ENCODE measurements around the gene PCED1B.

Gene PCED1B

DNA sequence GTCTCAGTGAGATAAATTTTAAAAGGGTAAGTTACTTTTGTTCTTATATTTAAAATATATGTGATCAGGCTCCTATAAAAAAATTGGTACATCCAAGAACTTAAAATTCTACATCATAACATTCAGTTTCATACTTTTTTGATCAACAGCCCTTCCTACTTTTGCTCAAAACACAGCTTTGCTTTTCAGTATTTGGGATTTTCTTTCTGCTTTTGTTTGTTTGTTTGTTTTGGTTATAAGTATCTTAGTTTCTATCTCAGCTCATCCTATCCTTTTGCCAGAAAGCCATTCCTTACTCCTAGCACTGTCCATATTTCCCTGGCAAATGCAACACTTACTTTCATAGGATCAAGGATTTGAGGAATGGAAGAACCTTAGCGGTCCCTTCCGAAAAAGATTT, 4.7 kb upstream of the PCED1B start:
- no peak for TF ChIP-seq CTCF (IDR thresholded peaks at IDR 0.05; ENCODE audit: low read depth, low read length)
- H3K4me3 ChIP-seq (ENCODE audit: low read depth, low read length): no peak overlapping the region
- in situ Hi-C loops (cut with HindIII; ENCODE audit: low sequenced_read_pairs): no loop called here
- no peak for DNase-seq (ENCODE audit: low read depth, low spot score)

GRCh38 chr12:47075192-47076084, 4.0 kb upstream of the PCED1B start:
- no peak overlapping the region for H3K4me3 ChIP-seq (ENCODE audit: low read depth, low read length)
- in situ Hi-C loops (cut with HindIII; ENCODE audit: low sequenced_read_pairs): no loop called here
- DNase-seq (ENCODE audit: low read depth, low spot score): no peak
- TF ChIP-seq CTCF (IDR thresholded peaks at IDR 0.05; ENCODE audit: low read depth, low read length): no peak

- peak overlapping the region; percentile 69 for H3K4me3 ChIP-seq (ENCODE audit: low read depth, low read length)
- no peak for TF ChIP-seq CTCF (IDR thresholded peaks at IDR 0.05; ENCODE audit: low read depth, low read length)
- in situ Hi-C loops (cut with HindIII; ENCODE audit: low sequenced_read_pairs): no loop called here
- DNase-seq (ENCODE audit: low read depth, low spot score): no peak
Observed at GRCh38 chr12:47077206-47078085, 2.0 kb upstream of the PCED1B start.

GRCh38 chr12:47078086-47078395, 1.4 kb upstream of the PCED1B start:
- in situ Hi-C loops (cut with HindIII; ENCODE audit: low sequenced_read_pairs): no loop called here
- DNase-seq (ENCODE audit: low read depth, low spot score): no peak
- TF ChIP-seq CTCF (IDR thresholded peaks at IDR 0.05; ENCODE audit: low read depth, low read length): no peak
- peak overlapping the region; percentile 69 for H3K4me3 ChIP-seq (ENCODE audit: low read depth, low read length)

- TF ChIP-seq CTCF (IDR thresholded peaks at IDR 0.05; ENCODE audit: low read depth, low read length): no peak
- DNase-seq (ENCODE audit: low read depth, low spot score): no peak
- H3K4me3 ChIP-seq (ENCODE audit: low read depth, low read length): peak overlapping the region; percentile 69
- in situ Hi-C loops (cut with HindIII; ENCODE audit: low sequenced_read_pairs): no loop called here
Observed at GRCh38 chr12:47078733-47079467, 521 bp upstream of the PCED1B start.

All from astrocyte of the spinal cord (primary cell).